NCI-H345 (cell line): ENCODE measurements around the gene DFFB.

Experiments used
- DNase-seq: peaks from one replicate; lab custom pipeline; 2025; lab: John Stamatoyannopoulos, UW

Gene DFFB

DNA sequence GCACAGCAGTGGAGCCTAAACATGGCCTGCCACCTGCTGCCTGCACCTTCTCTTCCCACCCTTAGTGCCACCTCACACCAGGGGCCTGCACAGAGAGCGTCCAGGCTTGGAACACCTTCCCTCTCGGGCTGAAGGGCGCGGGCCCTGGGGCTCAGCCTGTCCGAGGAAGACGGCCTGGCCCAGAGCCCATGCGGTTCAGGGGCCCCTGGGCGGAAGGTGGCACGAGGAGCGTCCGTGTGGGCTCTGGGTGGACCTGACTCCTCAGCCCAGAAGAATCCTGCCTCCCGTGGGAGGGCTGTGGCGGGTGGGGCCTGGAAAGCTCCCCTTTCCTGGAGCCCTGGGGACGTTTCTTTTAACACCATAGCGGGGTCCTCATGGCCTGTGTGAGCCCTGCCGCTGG, 19.4 kb downstream of the DFFB start:
- DNase-seq = no peak

DNA sequence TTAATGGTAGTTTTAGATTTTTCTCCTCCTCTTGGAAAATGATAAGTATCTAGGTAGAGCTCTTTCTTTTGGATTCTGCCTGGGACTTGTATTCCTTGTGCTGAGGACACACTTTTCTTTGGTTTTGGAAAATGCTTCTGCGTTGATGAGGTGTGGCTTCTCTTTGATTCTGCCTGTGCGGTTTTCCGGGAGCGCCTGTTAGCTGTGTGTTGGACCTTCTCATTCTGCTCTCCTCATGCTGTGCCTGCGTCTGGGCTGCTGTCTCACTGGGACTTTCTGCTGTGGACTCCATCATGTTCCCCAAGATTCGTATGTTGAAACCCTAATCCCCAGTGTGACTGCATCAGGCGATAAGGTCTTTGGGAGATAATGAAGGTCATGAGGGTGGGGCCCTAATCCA, 21.8 kb downstream of the DFFB start:
- no peak for DNase-seq

DNA sequence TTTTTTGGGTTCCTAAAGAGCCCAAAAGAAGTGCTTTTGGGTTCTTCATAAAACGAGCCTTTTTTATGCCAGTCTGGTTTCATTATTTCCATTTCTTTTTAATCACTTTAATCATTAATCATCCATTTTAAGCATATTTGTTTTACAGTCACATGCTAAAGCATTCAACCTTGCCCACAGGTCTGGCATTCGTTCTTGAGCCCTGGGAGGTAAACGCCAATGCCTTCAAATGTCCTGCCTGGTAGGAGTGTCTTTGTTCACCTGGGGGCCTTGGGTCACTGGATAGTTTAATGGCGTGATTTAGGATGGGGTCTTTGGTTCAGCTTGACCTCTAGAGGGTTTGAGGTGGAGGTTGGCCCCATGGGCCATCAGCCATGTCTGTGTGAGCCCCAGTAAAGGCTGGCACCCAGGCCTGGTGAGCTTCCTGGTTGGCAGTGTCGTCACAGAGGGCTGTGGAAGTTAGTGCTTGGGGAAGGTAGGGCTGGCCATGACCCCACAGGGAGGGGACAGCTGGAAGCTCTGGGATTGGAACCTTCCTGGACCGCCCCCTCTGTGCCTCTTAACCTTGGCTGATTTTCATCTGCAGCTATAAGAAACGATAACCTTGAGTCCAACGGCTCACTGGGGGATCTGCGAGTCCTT, 22.6 kb downstream of the DFFB start:
- DNase-seq = no peak

DNA sequence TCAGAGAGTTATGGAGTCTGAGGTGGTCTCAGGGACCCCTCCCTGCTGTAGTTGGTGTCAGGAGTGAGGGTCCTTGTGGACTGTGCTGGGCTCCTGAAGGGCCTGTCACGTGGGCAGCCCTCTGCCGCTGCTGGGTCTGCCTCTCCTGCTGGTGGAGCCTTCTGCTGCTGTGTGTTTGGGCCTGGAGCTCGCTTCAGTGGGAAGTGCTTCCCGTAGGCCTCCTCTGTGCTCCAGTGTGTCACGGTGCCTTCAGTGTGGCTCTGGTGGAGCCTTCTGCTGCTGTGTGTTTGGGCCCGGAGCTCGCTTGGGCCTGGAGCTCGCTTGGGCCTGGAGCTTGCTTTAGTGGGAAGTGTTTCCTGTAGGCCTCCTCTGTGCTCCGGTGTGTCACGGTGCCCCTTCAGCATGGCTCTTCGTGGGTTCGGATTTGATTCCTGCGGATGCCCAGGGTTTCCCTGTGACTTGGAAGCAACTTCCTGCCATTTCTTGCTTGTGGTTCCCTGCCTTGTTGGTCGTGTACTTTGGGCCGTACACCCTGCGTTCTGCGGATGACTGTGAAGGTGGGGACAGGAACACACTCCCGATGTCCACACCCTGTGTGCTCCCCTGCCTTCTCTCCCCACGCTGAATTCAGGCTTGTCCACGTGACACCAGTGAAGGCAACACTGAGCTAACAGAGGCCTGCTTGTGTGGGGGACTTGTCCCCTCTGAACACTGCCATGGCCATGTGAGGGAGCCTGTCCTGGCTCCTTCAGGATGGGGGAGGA, 23.3 kb downstream of the DFFB start:
- DNase-seq = no peak

DNA sequence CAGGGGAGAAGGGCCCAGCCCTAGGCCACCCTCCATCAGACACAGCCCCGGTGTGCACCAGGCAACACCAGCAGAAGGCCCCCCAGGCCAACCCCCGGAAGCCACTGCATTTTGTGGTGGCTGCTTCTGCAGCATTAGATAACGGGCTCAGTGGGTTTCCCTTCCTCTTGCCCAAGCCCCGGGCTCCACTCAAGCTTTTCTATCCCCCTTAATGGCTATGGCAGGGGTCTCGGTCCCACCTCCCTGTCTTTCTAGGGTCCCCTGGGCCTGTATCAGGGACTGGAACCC, 23.9 kb downstream of the DFFB start:
- DNase-seq = no peak

DNA sequence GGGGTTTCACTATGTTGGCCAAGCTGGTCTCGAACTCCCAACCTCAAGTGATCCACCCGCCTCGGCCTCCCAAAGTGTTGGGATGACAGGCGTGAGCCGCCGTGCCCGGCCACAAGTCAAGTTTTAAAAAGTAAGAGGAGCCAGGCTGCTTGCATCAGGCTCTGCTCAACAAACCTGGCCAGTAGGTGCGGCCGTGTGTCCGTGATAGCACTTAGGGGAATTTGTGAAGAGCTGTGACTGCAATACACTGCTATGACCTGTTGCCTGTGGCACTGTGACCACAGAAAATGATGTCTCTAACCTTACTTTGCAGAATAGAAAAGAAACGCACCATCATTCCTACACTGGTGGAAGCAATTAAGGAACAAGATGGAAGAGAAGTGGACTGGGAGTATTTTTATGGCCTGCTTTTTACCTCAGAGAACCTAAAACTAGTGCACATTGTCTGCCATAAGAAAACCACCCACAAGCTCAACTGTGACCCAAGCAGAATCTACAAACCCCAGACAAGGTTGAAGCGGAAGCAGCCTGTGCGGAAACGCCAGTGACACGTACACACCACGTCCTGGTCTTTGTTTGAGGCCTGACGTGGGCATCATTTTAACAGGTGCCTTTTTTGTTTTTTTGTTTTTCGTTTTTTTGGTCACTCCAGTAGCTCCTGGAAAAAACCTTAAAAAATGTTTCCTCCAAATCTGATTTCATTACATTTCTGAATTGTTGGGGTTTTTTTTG, 26.1 kb downstream of the DFFB start:
- DNase-seq = no peak

DNA sequence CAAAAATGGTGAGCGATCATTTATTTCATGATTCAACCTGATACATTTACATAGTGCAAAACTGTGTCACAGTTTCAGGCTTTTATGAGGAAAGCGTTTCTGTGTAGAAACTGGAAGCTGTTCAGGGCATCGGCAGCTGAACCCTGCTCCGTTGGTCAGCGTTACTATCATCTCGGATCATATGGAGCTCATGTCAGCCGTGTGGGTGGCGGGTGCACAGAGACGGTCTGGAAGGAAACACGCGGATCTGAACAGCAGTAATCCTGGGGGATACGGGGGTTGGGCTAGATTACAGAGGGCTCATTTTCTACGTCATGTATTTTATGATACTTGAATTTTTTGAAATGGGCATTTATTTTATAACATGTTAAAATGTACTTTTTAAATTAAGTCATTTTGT, 27.7 kb downstream of the DFFB start:
- DNase-seq = no peak

DNA sequence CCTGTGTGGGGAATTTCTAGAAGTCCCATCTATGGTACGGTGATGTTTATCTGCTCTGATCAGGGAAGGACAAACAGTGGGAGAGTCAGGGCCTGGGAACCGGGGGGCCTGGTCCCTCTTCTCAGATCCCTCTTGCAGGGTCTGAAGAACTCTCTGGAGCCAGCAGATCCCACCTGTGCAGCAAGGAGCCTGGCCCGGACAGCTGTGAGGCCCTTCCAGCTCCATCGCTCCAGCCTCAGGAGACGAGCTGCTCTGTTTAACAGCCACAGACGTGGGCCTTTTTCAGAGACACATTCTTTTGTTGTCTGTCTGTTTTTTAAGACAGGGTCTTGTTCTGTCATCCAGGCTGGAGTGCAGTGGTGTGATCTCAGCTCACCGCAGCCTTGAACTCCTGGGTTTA, 28.3 kb downstream of the DFFB start:
- no peak for DNase-seq

DNA sequence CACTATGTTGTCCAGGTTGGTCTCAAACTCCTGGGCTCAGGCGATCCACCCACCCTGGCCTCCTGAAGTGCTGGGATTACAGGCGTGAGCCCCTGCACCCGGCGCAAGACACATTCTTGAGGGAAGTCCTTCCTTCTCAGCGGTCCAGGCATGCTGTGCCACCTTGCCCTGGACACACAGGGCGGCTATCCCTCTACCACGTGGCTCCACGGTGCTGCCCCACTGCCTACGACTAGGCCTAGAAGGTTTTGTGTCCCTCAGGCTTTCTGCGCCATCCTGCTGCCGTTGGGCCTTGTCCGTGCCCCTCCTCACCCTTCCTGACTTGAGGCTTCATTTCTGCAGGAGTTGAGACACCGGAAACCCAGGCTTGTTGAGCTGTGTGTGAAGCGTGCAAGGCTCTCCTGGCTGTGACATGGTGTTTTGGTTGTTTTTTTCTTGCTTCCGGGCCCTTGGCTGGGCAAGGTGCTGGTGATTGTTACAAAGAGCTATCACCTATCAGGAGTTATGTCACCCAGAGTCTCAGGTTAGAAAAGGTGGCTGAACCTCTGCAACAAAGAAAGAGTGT, 28.9 kb downstream of the DFFB start:
- no peak for DNase-seq

DNA sequence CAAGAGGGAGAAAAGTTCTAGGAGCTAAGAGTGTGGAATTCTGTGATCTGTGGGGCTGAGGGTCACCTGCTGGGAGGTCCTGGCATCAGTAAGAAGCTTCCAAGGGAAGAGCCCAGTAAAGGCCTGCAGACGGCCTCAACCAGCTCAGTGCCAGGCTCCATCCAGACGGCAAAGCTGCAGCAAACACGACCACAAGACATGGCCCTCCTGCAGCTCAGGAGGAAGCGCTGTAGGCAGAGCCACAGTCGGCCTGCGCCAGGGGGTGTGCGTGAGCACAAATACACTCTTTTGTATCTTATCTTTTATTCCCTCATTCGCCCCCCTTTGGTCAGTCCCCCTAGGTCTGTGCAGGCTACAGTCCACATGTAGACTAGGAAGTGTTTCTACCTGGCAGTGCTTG, 29.4 kb downstream of the DFFB start:
- no peak for DNase-seq

DNA sequence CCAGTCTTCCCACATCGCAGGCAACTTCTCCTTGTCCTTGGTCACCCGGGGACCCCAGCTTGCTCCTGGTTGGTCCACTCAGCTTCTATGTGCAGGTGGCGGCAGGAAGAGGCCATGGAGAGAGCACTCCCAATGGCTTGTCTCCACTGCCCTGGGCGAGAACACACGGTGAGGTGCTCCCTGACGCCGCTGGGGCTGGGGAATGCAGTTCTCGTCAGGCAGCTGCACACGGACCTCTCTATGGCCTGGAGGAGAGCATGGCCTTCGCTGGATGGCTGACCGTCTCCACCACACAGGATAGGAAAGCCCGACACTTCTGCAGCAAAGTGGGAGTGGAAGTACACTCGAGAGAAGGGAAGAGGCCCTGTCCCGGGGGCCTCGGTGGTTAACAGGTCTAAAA, 31.0 kb downstream of the DFFB start:
- no peak for DNase-seq

DNA sequence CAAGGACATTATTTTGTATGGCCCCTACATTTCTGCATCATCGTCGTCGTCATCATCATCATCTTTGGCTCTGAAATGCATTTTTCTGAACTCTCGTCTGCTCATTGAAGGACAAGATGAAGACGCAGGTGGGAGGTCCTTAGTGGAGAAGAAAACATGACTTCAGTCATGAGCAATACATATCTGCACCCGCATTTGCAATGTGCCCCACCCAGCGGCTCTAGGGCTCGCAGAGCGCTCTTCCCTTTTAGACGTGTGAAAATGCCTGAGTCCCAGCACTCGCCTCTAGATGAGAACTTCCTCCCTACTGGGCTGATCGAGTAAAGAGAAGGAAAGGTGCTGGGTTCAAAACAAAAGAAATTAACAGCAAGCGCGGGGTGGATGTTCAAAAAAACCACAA, 32.7 kb downstream of the DFFB start:
- DNase-seq = no peak

DNA sequence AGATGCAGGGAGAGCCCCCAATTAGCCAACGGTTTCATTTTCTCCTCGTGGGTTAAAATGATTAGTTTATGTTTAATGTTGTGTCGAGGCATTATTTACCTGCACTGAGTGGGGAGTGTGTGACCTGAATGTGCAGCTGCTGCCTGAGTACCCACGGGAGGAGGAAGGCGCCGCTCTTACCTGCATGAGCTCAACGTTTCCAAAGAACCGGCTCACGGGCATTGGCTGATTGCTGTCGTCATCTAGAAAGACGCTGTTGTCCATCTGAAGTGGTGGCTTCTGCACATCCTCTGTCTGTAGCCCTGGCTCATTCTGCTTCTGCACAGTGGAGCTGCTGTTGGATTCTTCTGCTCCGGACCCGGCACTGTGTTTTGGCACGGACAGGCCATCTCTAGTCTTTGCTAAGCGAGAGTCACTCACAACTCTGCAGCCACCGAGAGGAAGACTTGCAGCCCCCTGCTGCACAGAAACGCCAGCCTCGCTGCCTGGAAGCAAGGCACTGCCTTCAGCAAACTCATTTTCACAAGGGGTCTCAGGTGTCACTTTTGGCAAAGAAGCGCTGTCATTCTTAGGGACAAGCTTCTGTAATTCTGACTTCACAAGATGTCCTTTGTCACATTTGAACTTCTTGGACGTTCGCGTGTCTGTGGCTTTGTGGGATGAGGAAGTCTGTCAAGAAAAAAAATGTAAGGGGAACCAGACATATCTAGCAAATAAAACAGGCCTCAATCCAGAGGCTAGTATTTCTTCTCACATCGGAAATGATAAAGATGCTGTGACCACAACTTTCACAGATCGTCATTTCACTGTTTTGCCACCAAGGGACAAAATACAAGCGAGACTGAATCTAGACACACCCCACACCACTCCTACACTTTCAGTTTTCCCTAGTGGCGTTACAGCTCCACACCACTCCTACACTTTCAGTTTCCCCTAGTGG, 33.4 kb downstream of the DFFB start:
- no peak for DNase-seq

DNA sequence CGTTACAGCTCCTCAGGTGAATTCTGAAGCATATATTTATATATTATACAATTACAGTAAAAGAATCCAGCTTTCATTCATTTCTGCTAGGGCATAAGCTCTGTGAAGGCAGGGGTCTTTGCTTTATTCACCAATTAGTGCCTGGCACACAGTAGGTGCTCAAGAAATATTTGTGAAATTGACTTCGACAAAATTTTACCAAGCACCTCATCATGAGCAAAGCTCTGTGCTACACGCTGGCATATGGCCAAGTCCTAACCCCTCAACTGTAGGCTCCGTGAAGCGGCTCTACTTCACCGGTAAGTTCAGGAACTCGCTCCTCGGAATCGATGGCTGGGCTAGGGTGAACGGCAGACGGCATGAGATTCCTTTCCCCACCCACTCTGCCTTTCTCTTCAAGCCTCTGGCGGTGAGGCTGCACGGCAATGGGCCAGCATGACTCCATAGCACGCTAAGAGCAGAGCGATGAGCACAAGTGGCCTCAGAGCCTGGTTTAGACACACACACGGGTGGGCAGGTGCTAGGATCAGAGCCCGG, 34.1 kb downstream of the DFFB start:
- DNase-seq = no peak

DNA sequence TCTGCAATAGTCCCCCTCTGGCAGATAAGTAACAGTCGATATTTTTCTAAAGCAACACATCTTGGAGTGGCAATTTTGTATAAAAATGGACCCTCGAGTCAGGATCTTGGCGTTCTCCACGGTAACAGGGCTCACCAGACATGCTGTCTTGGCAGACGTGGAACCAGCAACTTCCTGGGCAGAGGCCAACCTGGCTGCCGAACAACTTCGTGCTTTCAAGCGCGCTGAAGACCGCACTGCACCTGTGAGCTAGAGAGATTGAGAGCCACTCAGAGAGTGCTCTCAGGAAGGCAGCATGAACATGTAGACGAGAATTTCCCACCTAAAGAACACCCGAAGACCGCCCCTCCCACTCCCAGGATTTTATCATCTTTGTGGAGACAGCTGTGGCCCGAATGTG, 35.5 kb downstream of the DFFB start:
- DNase-seq = no peak

DNA sequence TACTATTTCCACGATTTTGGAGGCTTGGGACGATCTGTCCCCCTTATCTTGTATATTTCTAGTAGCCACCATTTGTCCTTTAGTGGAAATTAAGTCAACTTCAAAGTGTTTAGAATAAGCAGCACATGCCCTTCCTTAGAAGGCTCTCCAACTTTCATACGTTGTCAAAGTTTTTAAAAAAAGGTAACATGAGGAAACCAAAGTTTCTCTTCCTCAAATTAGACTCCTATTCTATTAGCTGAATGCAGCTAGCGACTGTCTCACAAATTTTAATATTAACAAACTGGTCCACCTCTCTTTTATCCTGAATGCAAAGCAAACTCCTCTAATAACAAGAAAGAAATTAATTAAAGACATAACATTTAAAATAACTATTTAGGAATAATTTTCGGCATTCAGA, 35.9 kb downstream of the DFFB start:
- no peak for DNase-seq

DNA sequence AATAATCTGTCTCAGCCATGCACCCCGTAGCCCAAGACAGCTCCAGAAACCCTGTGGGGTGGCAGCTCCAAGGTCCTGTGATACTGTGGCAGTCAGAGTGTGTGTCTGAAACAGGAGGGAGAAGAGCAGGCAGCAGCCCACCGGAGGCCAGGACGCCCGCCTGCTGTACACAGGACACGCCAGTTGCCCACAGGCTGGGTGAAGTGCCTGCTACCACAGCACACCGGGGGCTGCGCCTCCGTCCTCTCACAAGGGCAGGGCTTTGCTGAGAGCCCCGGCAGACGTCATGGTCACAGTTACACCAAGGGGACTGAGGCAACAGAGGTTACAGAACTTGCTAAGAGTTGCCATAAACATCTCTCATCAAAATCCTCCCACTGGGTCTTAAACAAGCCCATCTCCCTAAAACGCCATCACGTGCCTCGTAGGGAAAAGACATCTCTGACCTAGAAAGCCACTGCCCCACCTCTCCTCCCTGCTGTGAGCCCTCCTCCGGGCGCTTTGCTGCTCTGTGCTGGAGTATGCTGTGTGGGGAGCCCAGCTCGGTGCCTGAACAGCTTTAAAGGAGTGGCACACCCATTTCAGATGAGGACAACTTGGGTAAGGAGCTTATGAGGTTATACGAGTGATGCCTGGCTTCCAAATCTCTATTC, 37.5 kb downstream of the DFFB start:
- DNase-seq = no peak

DNA sequence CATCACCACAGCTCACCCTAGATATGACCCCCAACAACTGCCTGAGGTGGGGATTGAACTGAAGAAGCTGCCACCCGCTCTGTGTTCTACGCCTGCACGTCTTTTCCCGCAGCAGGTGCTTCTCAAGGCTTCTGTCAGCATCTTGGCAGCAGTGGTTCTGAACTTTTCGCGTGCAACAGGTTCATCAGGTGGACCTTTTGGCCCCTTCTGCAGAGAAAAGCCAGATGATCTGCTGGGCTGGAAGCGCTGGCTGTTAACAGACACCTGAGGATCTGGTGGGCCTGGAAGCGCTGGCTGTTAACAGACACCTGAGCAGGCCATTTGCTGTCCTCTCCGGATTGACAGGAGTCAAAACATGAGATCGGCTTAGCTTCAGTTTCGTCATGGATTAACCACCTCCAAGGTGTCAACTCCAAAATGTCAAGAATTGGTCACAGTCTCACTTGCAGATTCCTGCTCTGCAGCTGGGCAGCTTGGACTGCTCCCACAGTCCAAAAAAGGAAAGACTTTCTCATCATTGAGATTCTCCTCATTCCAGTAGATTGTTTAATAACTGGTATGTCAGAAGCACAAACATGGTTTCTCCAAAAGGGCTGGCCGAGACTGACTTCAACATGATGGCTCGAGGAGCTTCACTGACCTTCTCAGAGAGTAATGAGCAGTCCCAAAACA, 38.1 kb downstream of the DFFB start:
- no peak for DNase-seq

DNA sequence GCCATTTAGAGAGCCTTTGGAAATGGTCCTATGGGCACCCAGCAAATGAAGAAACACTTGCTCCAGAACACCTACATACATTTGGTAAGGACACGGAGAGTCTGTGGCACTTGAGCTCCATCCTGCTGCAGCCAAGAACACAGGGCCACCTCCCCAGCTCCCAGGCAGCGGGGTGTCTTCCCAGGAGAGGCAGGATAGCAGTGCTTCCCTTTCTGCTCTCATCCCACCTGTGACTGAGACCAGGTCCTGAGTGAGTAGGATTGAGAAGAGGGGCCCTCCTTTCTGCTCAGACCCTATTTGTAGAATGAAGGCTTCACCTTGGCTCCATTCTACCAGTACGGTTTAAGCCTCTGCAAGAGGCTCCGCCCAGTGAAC, 38.7 kb downstream of the DFFB start:
- DNase-seq = no peak

DNA sequence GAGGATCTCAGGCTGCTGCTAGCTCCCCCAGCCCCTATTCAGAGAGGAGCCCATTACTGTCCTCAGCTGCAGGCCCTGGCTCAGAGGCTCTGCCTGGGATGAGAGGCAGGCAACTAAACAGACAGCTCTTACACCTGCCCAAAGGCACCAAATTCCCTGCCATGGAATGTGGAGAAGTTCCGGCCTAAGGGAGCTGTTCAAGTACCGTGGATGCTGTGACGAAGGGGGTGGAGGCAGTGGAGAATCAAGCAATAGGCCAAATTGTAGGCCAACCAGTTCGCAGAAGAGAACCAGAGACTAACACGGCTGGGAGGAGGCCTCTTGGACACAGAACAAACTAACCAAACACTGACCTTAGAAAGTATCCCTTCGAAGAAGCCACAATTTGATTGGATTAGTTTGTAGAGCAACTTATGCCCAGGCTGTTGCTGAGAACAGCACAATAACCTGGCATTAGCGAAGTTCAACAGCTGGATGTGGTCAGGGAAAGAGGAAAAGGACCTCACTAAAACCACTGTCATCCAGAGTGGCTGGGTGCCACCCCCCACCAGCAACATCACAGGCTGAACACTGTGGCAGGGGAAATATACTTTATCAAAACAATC, 39.2 kb downstream of the DFFB start:
- DNase-seq = no peak

DNA sequence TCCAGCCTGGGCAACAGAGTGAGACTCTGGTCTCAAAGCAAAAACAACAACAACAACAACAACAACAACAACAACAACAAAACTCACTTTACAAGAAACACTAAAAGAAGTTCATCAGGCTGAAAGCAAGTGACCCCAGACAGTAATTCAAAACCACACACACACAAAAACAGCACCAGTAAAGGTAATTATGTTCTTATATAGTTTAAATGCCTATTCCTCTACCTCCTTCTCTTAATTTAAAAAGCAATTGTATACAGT, 41.1 kb downstream of the DFFB start:
- DNase-seq = no peak
